HG03520 (cell line): ENCODE data around the gene CNKSR2.

Experiments used
- ATAC-seq: cut with Tn5 transposase; IDR thresholded peaks from one replicate; pipeline ENCODE4 v1.9.1; 2021; ENCODE audit warnings: mild to moderate bottlenecking, moderate library complexity; ENCODE audit not compliant: unreplicated experiment

Gene CNKSR2

GRCh38 chrX:21374163-21374993, at the start of gene CNKSR2:
TSS of gene CNKSR2 (plus strand) at chrX:21374418. CDS start at chrX:21374898, 480 bp downstream.
- ATAC-seq, result peak; percentile 62

- ATAC-seq, result no peak
Measured at GRCh38 chrX:21354725-21355124, 19.5 kb upstream of the CNKSR2 start.

DNA sequence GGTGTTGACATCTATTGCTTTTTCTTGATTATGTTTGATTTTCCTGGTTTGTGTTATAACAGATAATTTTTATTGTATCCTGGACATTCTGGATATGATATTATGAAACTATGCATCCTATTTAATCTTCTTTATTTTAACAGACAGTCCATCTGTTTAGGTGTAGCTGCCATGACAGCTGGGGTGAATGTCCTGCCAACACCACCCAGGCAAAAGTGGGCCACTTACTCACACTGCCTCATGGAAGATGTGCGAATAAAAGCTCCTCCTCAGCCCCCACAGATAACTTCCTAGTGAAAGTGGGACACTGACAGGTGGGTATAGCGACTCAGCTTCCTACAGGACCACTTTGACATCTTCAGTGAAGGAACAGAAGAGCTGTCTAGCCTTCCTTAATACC, 18.4 kb upstream of the CNKSR2 start:
- no peak for ATAC-seq

- no peak for ATAC-seq
Measured at GRCh38 chrX:21369613-21370012, 4.6 kb upstream of the CNKSR2 start.

DNA sequence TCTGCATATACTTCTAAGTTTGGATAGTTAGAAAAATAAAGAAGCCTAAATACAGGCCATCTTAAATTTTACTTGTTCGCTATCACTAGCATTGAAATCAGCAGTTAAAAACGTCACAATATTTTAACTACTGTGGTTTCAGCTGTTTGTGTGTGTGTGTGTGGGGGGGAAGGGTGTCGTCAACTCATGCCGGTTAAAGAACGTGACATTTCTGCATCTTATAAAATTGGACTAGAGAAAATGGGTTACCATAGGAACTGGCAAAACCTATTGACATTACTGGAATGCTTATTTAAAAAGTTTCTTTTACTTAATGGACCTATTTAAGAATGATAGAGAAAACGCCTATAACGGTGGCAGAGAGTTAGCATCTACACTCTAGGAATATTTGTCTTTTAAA, 1.2 kb upstream of the CNKSR2 start:
- no peak for ATAC-seq

DNA sequence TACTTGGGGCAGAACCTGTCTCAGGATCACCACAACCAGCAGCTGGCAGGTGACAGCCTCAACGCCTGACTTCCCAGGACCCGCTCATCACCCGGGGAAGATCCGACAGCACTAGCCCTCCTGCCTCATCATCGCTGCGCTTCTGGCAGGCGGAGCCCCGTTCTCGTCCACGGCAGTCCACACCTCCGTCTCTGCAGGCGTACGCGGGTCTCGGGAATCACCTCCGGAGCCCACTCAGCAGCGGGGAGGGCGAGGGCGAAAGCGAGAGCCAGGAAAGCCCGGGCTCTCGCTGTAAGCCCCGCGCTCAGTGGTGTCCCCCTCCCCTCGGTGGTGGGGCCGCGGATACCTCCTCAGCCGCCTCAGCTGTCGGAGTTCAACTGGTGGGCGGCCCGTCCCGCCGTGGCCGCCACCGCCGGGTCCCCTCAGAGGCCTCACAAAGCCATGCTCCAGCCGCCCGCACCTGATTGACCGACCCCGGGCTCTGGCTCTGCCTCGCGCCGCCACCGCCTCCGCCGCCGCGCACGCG, 518 bp upstream of the CNKSR2 start:
- ATAC-seq, result peak; percentile 22

GRCh38 chrX:21374994-21375707, 933 bp downstream of the CNKSR2 start:
- ATAC-seq, result peak; percentile 2

DNA sequence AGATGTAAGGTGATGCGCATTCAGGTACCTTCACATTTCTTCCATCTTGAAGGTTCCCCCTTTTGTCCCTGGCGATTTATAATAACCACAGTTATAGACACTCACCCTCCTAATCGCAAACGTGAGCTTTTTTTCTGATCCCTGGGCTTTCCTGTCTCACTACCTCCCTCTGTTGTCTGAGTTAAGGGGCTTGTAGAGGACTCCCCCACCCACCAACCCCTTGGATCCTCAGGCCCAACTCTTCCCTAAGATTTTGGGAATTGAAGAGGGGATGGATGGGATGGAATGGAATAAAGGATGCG, 1.4 kb downstream of the CNKSR2 start:
- no peak for ATAC-seq

DNA sequence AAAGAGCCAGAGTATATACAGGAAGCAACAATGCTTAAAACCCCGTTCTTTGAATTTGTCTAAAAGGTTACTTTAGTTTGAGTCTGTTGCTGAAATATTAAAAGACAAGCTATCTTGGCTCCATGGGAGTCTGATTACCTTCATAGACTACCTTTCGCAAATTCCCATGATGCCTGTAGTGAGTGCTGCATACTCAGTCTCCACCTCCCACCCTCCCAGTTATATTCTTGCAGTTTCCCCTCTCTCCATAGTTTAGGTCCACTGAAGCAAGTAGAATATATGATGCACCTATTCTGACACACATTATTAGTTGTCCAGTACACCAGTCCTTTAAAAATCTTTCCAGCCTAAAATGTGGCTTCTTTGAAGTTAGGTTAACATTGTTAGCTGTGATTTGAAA, 2.4 kb downstream of the CNKSR2 start:
- ATAC-seq, result no peak

DNA sequence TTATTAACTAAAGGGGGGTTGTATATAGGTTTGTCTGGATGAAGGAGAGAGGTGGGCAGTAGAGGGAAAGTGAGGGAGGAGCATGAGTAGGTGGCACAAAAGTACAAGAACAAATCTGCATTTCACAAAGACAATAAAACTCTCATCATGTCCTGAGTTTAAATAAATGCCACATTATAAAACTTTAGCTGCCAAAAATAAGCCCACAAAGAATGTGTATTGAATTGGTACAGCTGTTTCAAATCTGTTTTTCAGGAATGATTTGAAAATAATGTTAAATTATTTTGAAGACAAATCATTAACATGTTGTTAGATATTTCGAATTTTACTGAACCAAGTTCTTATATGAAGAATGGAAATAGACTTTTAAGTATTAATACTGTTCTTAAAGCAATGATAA, 5.8 kb downstream of the CNKSR2 start:
- ATAC-seq, result no peak

- ATAC-seq, result peak; percentile 72
Measured at GRCh38 chrX:21382715-21383114, 8.5 kb downstream of the CNKSR2 start.

GRCh38 chrX:21383546-21383945, 9.3 kb downstream of the CNKSR2 start:
- ATAC-seq, result no peak

- ATAC-seq, result no peak
Measured at GRCh38 chrX:21384178-21384577, 10.0 kb downstream of the CNKSR2 start.

DNA sequence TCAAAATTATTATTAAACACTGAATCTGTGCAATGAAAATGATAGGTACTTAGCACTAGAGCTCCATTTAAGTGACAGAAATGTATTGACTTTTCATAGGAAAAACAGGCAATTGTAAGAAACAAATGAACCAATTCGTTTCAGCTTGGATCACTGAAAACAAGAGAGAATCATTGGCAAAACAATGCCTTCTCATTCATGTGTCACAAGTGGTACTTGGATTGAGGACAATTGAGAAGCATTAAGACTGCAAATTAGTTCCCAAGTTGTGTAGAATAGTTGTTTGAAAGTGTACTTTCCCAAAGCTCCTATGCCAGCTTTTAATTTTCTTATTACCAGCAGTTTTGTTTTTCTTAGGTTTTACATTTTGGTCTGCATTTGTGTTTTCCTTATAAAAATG, 20.6 kb downstream of the CNKSR2 start:
- ATAC-seq, result no peak

- no peak for ATAC-seq
Measured at GRCh38 chrX:21398426-21398825, 24.2 kb downstream of the CNKSR2 start.

DNA sequence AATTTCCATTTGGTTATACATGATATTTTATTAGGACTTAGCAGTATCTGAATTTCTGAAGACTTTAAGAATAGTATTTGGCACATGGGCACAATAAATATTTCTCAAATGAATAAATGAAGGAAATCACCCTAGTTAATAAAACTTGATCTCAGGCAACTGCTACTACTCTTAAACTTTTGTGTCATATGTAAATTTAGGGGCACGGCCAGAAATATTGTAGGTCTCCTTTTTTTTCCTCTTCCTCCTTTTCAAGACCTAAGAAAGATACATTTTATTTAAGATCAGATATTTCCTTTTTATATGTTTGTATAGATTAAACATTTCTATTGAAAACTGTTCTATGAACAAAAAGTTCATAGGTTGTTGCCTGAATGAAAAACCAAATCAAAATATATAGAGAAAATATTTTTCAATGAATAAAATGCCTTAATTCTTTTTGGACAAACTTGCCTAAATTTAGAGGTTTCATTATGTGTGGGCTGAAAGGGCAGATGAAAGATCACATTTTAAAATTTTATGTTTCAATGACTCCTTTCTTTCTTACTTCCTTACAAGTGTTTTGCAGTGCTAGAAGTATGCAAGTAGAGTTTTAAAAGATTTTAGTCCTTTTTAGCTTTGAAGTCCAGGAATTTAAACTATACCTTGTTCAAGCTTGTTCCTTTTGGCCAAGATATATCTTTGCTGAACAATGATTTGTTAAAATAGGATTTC, 26.3 kb downstream of the CNKSR2 start:
- no peak for ATAC-seq

GRCh38 chrX:21408307-21408706, 34.1 kb downstream of the CNKSR2 start:
- ATAC-seq, result no peak

DNA sequence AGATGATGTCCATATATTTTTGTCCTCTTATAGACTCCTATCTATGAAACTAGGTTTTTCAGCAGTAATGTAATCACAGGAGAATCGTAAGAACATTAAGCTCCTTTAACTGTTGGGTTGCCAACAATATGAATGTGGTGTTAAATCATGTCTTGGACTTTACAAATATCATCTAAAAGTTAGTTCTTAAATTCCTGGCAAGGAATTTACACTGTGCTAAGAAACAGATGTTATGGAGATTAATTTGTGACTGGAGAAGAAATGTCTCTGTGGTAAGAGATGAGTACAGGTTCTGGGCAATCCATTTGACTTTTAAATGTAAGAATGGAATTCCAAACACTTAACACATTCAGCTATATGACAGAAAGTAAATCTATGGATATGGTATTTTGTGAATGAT, 34.6 kb downstream of the CNKSR2 start:
- ATAC-seq, result no peak

DNA sequence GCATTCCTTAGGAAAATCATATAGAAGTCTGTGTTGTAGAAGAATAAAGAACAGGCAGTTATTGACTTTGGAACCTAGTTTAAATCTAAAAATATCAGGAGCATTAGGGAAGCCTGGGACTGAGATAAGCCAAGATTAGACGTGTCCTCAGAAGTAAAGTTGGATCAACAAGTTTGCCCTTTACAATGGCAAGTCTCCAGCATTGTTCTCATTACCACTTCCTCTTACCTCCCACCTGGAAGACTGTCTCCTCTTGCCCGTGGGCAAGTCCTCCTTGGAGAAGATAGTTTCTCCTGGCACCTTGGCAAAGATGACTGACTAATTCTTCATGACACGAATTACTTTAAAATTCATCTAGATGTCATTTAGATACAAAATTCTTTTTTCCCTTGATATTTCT, 37.8 kb downstream of the CNKSR2 start:
- ATAC-seq, result no peak

DNA sequence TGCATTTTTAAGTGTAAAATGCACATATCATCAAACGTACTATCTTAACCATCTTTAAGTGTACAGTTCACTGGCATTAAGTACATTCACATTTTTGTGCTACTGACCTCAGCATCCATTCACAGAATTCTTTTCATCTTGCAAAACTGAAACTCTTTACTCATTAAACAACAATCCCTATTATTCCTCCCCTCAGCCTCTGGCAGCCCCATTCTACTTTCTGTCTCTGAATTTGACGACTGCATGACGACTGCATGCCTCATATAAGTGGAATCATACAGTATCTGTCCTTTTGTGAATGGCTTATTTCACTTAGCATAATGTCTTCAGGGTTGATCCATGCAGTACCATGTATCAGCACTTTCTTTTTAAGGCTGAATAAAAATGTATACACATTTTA, 38.7 kb downstream of the CNKSR2 start:
- ATAC-seq, result no peak

DNA sequence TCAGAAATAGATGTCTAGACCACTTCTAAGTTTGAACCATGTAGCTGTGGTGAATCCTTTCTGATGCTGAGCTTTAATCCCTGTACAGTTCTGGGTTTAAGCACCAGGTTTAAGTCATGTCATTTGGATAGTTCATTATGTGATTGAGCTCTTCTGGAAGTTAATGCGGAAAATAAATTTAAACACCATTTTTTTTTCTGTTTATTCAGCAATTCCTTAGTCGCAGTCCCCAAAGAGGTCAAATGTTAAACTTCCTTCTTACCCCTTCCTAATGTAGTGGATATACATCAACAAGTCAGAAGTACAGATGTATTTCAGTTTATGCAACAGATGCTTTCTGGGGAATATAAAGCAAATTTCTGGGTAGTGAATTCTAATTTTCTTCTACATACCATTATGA, 52.9 kb downstream of the CNKSR2 start:
- no peak for ATAC-seq

GRCh38 chrX:21437036-21437435, 62.8 kb downstream of the CNKSR2 start:
- ATAC-seq, result no peak
